ENCODE measurements around the gene POU6F1.

The POU6F1 gene

GRCh38 chr12:51162217-51162616 lies 55.6 kb downstream of the POU6F1 start:
- no peak for DNase-seq (ENCODE audit: low read depth in 1 of 2, low spot score in 1 of 2)

- no peak for DNase-seq (ENCODE audit: low read depth in 1 of 2, low spot score in 1 of 2)
These were observed 56.9 kb downstream of the POU6F1 start for GRCh38 chr12:51160814-51161459.

DNA sequence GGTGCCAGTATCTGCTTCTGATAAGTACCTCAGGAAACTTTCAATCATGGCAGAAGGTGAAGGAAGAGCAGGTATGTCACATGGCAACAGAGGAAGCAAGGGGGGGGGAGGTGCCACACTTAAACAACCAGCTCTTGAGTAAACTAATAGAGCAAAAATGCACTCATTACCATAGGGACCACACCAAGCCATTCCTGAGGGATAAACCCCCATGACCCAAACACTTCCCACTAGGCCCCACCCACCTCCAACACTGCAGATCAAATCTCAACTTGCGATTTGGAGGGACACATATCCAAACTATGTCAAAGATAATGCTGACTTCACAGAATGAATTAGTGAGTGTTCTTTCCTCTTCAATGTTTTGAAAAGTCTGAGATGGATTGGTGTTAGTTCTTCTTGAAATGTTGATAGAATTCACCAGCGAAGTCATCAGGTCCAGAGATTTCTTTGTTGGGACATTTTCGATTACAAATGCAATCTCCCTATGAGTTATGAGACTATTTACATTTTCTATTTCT lies 61.6 kb downstream of the POU6F1 start:
- DNase-seq (ENCODE audit: low read depth in 1 of 2, low spot score in 1 of 2), result no peak

DNA sequence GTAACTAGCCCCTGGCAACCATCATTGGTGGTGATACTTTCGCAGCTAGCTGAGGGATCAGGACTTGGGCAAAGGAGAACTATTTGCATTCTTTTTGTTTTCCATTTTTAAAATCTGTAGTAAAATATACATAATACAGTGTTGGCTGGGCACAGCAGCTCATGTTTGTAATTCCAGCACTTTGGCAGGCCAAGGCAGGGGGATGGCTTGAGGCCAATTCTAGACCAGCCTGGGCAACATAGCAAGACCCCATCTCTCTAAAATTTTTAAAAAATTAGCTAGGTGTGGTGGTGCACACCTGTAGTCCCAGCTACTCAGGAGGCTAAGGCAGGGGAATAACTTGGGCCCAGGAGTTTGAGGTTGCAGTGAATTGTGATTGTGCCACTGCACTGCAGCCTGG lies 64.9 kb downstream of the POU6F1 start:
- DNase-seq (ENCODE audit: low read depth in 1 of 2, low spot score in 1 of 2), result no peak

GRCh38 chr12:51150777-51151176 lies 67.1 kb downstream of the POU6F1 start:
- DNase-seq (ENCODE audit: low read depth in 1 of 2, low spot score in 1 of 2), result no peak

DNA sequence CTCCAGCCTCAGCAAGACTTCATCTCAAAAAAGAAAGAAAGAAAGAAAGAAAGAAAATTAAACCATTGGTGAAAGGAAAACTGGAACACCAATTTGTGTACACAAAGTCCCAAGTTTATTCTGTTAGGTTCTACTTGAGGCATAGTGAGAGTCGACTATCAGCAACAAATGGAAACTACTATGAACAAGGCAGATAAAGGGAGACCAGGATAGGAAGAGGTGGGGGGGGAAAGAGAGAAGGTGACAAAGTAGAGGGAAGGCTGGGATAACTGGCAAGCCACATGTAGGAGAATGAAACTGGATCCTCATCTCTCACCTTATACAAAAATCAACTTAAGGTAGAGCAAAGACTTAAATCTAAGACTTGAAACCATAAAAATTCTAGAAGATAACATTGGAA lies 70.6 kb downstream of the POU6F1 start:
- no peak for DNase-seq (ENCODE audit: low read depth in 1 of 2, low spot score in 1 of 2)

- no peak for DNase-seq (ENCODE audit: low read depth in 1 of 2, low spot score in 1 of 2)
These were observed 78.5 kb downstream of the POU6F1 start for GRCh38 chr12:51139292-51139844.

All from stimulated activated CD4-positive, alpha-beta T cell treated with anti-CD3 and anti-CD28 coated beads, Interleukin-15, amount 100 ng/mL, for 1 hour (primary cell).